ENCODE data around the gene CAMTA1. TPM values are rescaled to one million over a fixed set of nuclear protein-coding genes. Genes with fewer than 3 reads are reported as not detected.
A peak's percentile ranks its signal among the peaks of the same experiment; 100 is the strongest.

CAMTA1 gene
- polyA plus RNA-seq, 1 of the 3 experiments (the other 2 are of a cell fraction): 63.1 TPM

GRCh38 chr1:7385471-7386225 is 600.4 kb downstream of the CAMTA1 start:
- Histone ChIP-seq H3K27ac (ENCODE audit: low read depth in 2 of 2, low read length in 1 of 2) (no peak overlapping the region), H4K20me1 (ENCODE audit: insufficient read depth) (no peaks in the 10 kb centered on the region), H3K4me1 (ENCODE audit: control insufficient read depth in 1 of 2, insufficient read depth in 2 of 2, low read depth in 1 of 2, low read length in 1 of 2) (peaks cover 0 to 39% of the 10 kb centered on the region in 2 experiments; a peak in 1 of 4 replicates), H3K36me3 (replicated peaks in 1 of 2; ENCODE audit: control insufficient read depth in 1 of 2, insufficient read depth in 2 of 2, low read length in 1 of 2) (no peaks in the 10 kb centered on the region), H3K9me2 (no peaks in the 10 kb centered on the region), H3K4me2 (no peak overlapping the region), H2AFZ (ENCODE audit: low read depth) (no peak overlapping the region), H3K9me3 (no peaks in the 10 kb centered on the region), H3K4me3 (ENCODE audit: low read depth in 2 of 2, low read length in 1 of 2) (no peak overlapping the region), H3K27me3 (ENCODE audit: insufficient read depth) (no peaks in the 10 kb centered on the region), H3K9ac (no peak overlapping the region), H3F3A (replicated peaks; ENCODE audit: insufficient read depth) (no peaks in the 10 kb centered on the region), H3K79me2 (ENCODE audit: insufficient read depth) (no peaks in the 10 kb centered on the region)
- TF ChIP-seq CHD2 (IDR thresholded peaks at IDR 0.05; ENCODE audit: low read length, partially characterized antibody) (no peak), SMC3 (IDR thresholded peaks at IDR 0.05; ENCODE audit: low read depth, low read length) (no peak), MXI1 (IDR thresholded peaks at IDR 0.05; ENCODE audit: low read depth, low read length) (no peak), FOXM1 (IDR thresholded peaks at IDR 0.05; ENCODE audit: low read depth) (no peak), GABPA (IDR thresholded peaks at IDR 0.05; ENCODE audit: low read depth) (no peak), FOSL2 (IDR thresholded peaks at IDR 0.05; ENCODE audit: borderline replicate concordance, low read depth) (no peak), MEF2A (IDR thresholded peaks at IDR 0.05; ENCODE audit: borderline replicate concordance, low read depth) (no peak), CTCF (IDR thresholded peaks at IDR 0.05) (no peak), PBX3 (IDR thresholded peaks at IDR 0.05) (no peak), FOXJ3 (CRISPR knock-in tag; IDR thresholded peaks at IDR 0.05) (no peak), ELF1 (IDR thresholded peaks at IDR 0.05) (no peak), TCF12 (IDR thresholded peaks at IDR 0.05) (no peak), REST (IDR thresholded peaks at IDR 0.05; ENCODE audit: low read depth, low read length) (no peak), POLR2AphosphoS5 (IDR thresholded peaks at IDR 0.05; ENCODE audit: low read depth, low read length) (no peak)
- TF ChIP-seq, protein P1, sequence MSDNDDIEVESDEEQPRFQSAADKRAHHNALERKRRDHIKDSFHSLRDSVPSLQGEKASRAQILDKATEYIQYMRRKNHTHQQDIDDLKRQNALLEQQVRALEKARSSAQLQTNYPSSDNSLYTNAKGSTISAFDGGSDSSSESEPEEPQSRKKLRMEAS (IDR thresholded peaks at IDR 0.05; ENCODE audit: low read depth): no peak
- TF ChIP-seq, protein P2, sequence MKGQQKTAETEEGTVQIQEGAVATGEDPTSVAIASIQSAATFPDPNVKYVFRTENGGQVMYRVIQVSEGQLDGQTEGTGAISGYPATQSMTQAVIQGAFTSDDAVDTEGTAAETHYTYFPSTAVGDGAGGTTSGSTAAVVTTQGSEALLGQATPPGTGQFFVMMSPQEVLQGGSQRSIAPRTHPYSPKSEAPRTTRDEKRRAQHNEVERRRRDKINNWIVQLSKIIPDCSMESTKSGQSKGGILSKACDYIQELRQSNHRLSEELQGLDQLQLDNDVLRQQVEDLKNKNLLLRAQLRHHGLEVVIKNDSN (IDR thresholded peaks at IDR 0.05; ENCODE audit: borderline replicate concordance, low read depth): no peak
- TF ChIP-seq, protein P3, sequence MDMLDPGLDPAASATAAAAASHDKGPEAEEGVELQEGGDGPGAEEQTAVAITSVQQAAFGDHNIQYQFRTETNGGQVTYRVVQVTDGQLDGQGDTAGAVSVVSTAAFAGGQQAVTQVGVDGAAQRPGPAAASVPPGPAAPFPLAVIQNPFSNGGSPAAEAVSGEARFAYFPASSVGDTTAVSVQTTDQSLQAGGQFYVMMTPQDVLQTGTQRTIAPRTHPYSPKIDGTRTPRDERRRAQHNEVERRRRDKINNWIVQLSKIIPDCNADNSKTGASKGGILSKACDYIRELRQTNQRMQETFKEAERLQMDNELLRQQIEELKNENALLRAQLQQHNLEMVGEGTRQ (IDR thresholded peaks at IDR 0.05; ENCODE audit: borderline replicate concordance, low read depth, low read length): no peak
- ChIA-PET CTCF (no interaction called here), POLR2A (no interaction called here)
- peak; percentile 22 for DNase-seq
- 83% methylated on average over 8 of the region's 19 CpGs for WGBS (ENCODE audit: low lambda C conversion rate)
